ENCODE results near the gene FAM111A.

The FAM111A gene

GRCh38 chr11:59144579-59145345 is 2.1 kb downstream of the FAM111A start:
- peak overlapping the region; percentile 96 for H3K4me3 ChIP-seq (ENCODE audit: low read length)
- H3K27me3 ChIP-seq (ENCODE audit: control insufficient read depth, insufficient read depth, low read length), result no peaks in the 10 kb centered on the region
- H3K9me3 ChIP-seq (replicated peaks; ENCODE audit: low read length), result no peaks in the 10 kb centered on the region
- peaks cover 16% of the 10 kb centered on the region for H3K36me3 ChIP-seq (ENCODE audit: insufficient read depth, low read length)
- H3K4me1 ChIP-seq (ENCODE audit: control insufficient read depth, insufficient read depth, low read length), result peaks cover 25% of the 10 kb centered on the region
- H3K4me2 ChIP-seq (ENCODE audit: low read length), result peak overlapping the region; percentile 93
- peak overlapping the region; percentile 96 for H3K9ac ChIP-seq (ENCODE audit: low read depth, low read length)

GRCh38 chr11:59145534-59145933 is 2.9 kb downstream of the FAM111A start:
- H3K9ac ChIP-seq (ENCODE audit: low read depth, low read length), result peak overlapping the region; percentile 96
- peak overlapping the region; percentile 96 for H3K4me3 ChIP-seq (ENCODE audit: low read length)
- no peaks in the 10 kb centered on the region for H3K9me3 ChIP-seq (replicated peaks; ENCODE audit: low read length)
- H3K4me1 ChIP-seq (ENCODE audit: control insufficient read depth, insufficient read depth, low read length), result peaks cover 25% of the 10 kb centered on the region
- no peaks in the 10 kb centered on the region for H3K27me3 ChIP-seq (ENCODE audit: control insufficient read depth, insufficient read depth, low read length)
- peaks cover 23% of the 10 kb centered on the region for H3K36me3 ChIP-seq (ENCODE audit: insufficient read depth, low read length)
- H3K4me2 ChIP-seq (ENCODE audit: low read length), result peak overlapping the region; percentile 93

- Histone ChIP-seq H3K4me2 (ENCODE audit: low read length) (no peak overlapping the region), H3K4me1 (ENCODE audit: control insufficient read depth, insufficient read depth, low read length) (no peaks in the 10 kb centered on the region), H3K27me3 (ENCODE audit: control insufficient read depth, insufficient read depth, low read length) (no peaks in the 10 kb centered on the region), H3K4me3 (ENCODE audit: low read length) (no peak overlapping the region), H3K9ac (ENCODE audit: low read depth, low read length) (no peak overlapping the region), H3K36me3 (ENCODE audit: insufficient read depth, low read length) (peaks cover 35% of the 10 kb centered on the region), H3K9me3 (replicated peaks; ENCODE audit: low read length) (no peaks in the 10 kb centered on the region)
Measured at GRCh38 chr11:59151761-59152160, 9.1 kb downstream of the FAM111A start.

- Histone ChIP-seq H3K36me3 (ENCODE audit: insufficient read depth, low read length) (peaks cover 30% of the 10 kb centered on the region), H3K9me3 (replicated peaks; ENCODE audit: low read length) (no peaks in the 10 kb centered on the region), H3K27me3 (ENCODE audit: control insufficient read depth, insufficient read depth, low read length) (no peaks in the 10 kb centered on the region), H3K4me1 (ENCODE audit: control insufficient read depth, insufficient read depth, low read length) (no peaks in the 10 kb centered on the region), H3K4me2 (ENCODE audit: low read length) (no peak overlapping the region), H3K9ac (ENCODE audit: low read depth, low read length) (no peak overlapping the region), H3K4me3 (ENCODE audit: low read length) (no peak overlapping the region)
Measured at GRCh38 chr11:59152312-59152951, 9.8 kb downstream of the FAM111A start.

GRCh38 chr11:59154610-59155009 is 12.0 kb downstream of the FAM111A start:
- Histone ChIP-seq H3K4me2 (ENCODE audit: low read length) (no peak overlapping the region), H3K36me3 (ENCODE audit: insufficient read depth, low read length) (peaks cover 22% of the 10 kb centered on the region), H3K9ac (ENCODE audit: low read depth, low read length) (no peak overlapping the region), H3K27me3 (ENCODE audit: control insufficient read depth, insufficient read depth, low read length) (no peaks in the 10 kb centered on the region), H3K9me3 (replicated peaks; ENCODE audit: low read length) (no peaks in the 10 kb centered on the region), H3K4me1 (ENCODE audit: control insufficient read depth, insufficient read depth, low read length) (no peaks in the 10 kb centered on the region), H3K4me3 (ENCODE audit: low read length) (no peak overlapping the region)

GRCh38 chr11:59157433-59157832 is 14.8 kb downstream of the FAM111A start:
- no peak overlapping the region for H3K4me3 ChIP-seq (ENCODE audit: low read length)
- no peak overlapping the region for H3K9ac ChIP-seq (ENCODE audit: low read depth, low read length)
- H3K27me3 ChIP-seq (ENCODE audit: control insufficient read depth, insufficient read depth, low read length), result peaks cover 23% of the 10 kb centered on the region
- no peak overlapping the region for H3K4me2 ChIP-seq (ENCODE audit: low read length)
- H3K4me1 ChIP-seq (ENCODE audit: control insufficient read depth, insufficient read depth, low read length), result no peaks in the 10 kb centered on the region
- H3K36me3 ChIP-seq (ENCODE audit: insufficient read depth, low read length), result peaks cover 5% of the 10 kb centered on the region
- no peaks in the 10 kb centered on the region for H3K9me3 ChIP-seq (replicated peaks; ENCODE audit: low read length)

GRCh38 chr11:59158206-59159068 is 15.8 kb downstream of the FAM111A start:
- no peaks in the 10 kb centered on the region for H3K9me3 ChIP-seq (replicated peaks; ENCODE audit: low read length)
- no peak overlapping the region for H3K4me3 ChIP-seq (ENCODE audit: low read length)
- peaks cover 23% of the 10 kb centered on the region for H3K27me3 ChIP-seq (ENCODE audit: control insufficient read depth, insufficient read depth, low read length)
- peak overlapping the region; percentile 18 for H3K4me2 ChIP-seq (ENCODE audit: low read length)
- H3K4me1 ChIP-seq (ENCODE audit: control insufficient read depth, insufficient read depth, low read length), result no peaks in the 10 kb centered on the region
- H3K9ac ChIP-seq (ENCODE audit: low read depth, low read length), result no peak overlapping the region
- H3K36me3 ChIP-seq (ENCODE audit: insufficient read depth, low read length), result no peaks in the 10 kb centered on the region

- H3K36me3 ChIP-seq (ENCODE audit: insufficient read depth, low read length), result no peaks in the 10 kb centered on the region
- no peak overlapping the region for H3K9ac ChIP-seq (ENCODE audit: low read depth, low read length)
- H3K4me1 ChIP-seq (ENCODE audit: control insufficient read depth, insufficient read depth, low read length), result no peaks in the 10 kb centered on the region
- H3K9me3 ChIP-seq (replicated peaks; ENCODE audit: low read length), result no peaks in the 10 kb centered on the region
- no peak overlapping the region for H3K4me3 ChIP-seq (ENCODE audit: low read length)
- no peak overlapping the region for H3K4me2 ChIP-seq (ENCODE audit: low read length)
- H3K27me3 ChIP-seq (ENCODE audit: control insufficient read depth, insufficient read depth, low read length), result peaks cover 46% of the 10 kb centered on the region
Measured at GRCh38 chr11:59164028-59164427, 21.4 kb downstream of the FAM111A start.

GRCh38 chr11:59171508-59172322 is 29.1 kb downstream of the FAM111A start, which contains the start of gene DTX4:
TSS of gene DTX4 (plus strand) at chr11:59172132. CDS start at chr11:59172596, 464 bp downstream.
- Histone ChIP-seq H3K4me3 (ENCODE audit: low read length) (peak within 1 kb of the TSS; percentile 84), H3K27me3 (ENCODE audit: control insufficient read depth, insufficient read depth, low read length) (peaks cover 29% of the 10 kb centered on the region), H3K9me3 (replicated peaks; ENCODE audit: low read length) (no peaks in the 10 kb centered on the region), H3K4me2 (ENCODE audit: low read length) (peak within 1 kb of the TSS; percentile 100), H3K9ac (ENCODE audit: low read depth, low read length) (peak within 1 kb of the TSS; percentile 81), H3K36me3 (ENCODE audit: insufficient read depth, low read length) (no peaks in the 10 kb centered on the region), H3K4me1 (ENCODE audit: control insufficient read depth, insufficient read depth, low read length) (peaks cover 28% of the 10 kb centered on the region)

- no peaks in the 10 kb centered on the region for H3K36me3 ChIP-seq (ENCODE audit: insufficient read depth, low read length)
- H3K4me3 ChIP-seq (ENCODE audit: low read length), result peak overlapping the region; percentile 84
- H3K9ac ChIP-seq (ENCODE audit: low read depth, low read length), result peak overlapping the region; percentile 81
- H3K4me1 ChIP-seq (ENCODE audit: control insufficient read depth, insufficient read depth, low read length), result peaks cover 28% of the 10 kb centered on the region
- H3K4me2 ChIP-seq (ENCODE audit: low read length), result peak overlapping the region; percentile 100
- no peaks in the 10 kb centered on the region for H3K9me3 ChIP-seq (replicated peaks; ENCODE audit: low read length)
- H3K27me3 ChIP-seq (ENCODE audit: control insufficient read depth, insufficient read depth, low read length), result peaks cover 22% of the 10 kb centered on the region
Measured at GRCh38 chr11:59172345-59173079, 29.9 kb downstream of the FAM111A start.

All from skeletal muscle satellite cell (primary cell).